Daoy (cell line): ENCODE results near the gene SIRT5. TPM values are rescaled to one million over a fixed set of nuclear protein-coding genes. Genes with fewer than 3 reads are reported as not detected.

ENCODE experiments used
- DNase-seq: peaks from one replicate; pipeline ENCODE4 v3.0.0-alpha.2; 2015; ENCODE audit warnings: low read depth
- total RNA-seq: library from RNA; depleted of rRNA; stranded (reverse); fragments of >200 nt; shearing (Covaris generic); gene quantifications from 2 replicates; pipeline ENCODE4 v1.2.3, GENCODE V29; 2014; rRNA removed

Gene SIRT5
- total RNA-seq, 1 experiment from 2014 or later: 12.6 TPM

- DNase-seq: no peak
These were observed 61.7 kb downstream of the SIRT5 start for GRCh38 chr6:13635948-13636658.

DNA sequence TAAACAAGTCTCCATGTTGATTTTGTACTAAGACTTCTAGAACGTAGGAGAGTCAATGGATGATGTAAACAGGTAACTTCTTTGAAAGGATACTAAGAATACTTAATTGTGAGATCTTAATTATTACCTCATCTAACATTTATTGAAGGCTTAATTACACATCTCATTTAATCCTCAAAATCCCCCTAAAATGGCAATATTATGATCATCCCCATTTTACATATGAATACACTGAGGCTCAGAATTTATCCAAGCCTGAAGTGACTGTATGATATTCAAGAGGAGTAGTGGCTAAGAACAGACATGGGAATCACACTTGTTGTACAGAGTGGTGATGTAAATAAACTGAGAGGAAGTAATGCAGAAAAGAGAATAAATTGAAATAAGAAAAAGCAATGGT, 63.6 kb downstream of the SIRT5 start:
- no peak for DNase-seq

DNA sequence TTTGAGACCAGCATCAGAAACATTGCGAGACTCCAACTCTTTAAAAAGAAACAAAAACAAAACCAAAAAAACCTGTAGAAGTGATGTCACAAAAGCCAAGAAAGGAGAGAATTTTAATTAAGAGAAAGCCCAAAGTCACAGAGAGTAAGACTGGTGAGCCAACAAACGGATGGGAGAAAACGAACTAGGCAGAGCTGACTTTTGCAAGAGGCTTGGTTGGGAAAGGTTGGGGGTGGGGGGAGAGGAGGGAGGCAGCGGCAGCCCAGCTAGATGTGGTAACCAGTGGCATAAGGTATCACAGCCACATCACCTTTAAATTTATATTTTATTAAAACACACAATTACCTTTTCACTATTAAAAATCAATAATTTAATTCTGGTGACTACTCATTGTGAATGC, 64.2 kb downstream of the SIRT5 start:
- no peak for DNase-seq

GRCh38 chr6:13641315-13641714, 66.9 kb downstream of the SIRT5 start:
- DNase-seq: no peak

DNA sequence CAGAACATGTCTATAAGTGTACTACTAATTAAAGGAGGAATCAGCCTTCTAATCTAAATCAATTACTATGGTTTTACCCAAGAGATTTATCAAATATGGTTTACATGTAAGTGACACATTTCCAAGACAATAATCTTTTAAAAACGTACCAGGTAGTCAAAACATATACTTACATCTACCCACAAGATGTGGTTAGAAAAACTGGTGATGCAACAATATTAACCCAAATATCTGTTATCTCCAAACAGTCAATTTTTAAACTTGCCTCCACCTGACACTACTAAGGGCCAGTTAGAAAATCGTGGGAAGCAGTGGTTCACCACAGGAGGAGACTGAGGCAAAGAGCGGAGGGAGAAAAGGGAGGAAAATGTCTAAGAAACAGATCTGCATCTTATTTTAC, 68.7 kb downstream of the SIRT5 start:
- DNase-seq: no peak

GRCh38 chr6:13648850-13649249, 74.4 kb downstream of the SIRT5 start:
- no peak for DNase-seq

DNA sequence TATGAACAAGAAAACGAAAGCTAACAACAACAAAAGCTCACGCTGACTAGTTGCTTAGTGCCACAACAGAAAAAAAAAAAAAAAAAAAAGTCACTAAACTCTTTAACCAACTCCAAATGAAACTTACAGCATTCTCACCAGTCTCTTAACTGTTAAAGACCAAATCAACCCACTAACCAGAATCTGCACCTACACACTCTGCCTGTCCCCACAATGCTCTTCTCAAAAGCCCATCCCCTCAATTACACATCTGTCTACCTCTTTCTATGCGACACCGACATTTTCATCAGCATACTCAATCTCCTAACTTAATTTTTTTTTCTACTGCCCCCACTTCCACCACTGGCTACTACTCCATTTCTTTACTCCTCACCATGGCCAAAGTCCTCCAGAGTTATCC, 75.0 kb downstream of the SIRT5 start:
- no peak for DNase-seq

DNA sequence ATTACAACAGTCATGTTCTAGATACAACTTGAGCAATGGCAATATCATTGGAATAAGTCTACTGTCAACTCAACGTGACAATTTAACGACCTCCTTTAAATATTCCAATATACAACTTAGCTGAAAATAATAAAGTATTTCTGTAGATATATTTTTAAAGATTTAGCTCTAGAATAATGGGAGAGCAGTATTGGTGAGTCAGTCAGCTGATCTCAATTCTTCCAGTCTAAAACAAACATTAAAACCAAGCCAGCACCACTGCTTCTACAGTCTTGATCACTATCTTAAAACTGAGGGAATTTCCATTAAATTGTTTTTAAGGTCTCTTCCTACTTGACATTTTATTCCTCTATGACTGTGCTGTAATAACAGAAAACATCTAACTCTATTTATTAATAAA, 78.9 kb downstream of the SIRT5 start:
- DNase-seq: no peak

DNA sequence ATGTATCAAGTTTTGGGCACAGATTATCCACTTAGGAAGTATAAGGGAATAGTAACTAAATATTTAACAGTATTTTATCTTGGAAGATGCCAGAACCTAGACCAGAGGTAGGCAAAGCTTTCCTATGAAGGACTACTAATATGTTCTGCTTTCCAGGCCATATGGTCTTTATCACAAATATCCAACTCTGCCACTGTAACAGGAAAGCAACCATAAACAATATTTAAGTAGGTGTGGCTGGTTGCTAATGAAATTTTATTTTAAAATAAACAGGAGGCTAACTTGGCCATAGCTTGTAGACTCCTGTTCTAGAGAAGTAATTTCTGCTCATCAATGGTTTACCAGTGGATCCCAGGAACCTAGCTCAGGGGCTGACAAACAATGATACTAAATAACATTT, 80.1 kb downstream of the SIRT5 start:
- no peak for DNase-seq

DNA sequence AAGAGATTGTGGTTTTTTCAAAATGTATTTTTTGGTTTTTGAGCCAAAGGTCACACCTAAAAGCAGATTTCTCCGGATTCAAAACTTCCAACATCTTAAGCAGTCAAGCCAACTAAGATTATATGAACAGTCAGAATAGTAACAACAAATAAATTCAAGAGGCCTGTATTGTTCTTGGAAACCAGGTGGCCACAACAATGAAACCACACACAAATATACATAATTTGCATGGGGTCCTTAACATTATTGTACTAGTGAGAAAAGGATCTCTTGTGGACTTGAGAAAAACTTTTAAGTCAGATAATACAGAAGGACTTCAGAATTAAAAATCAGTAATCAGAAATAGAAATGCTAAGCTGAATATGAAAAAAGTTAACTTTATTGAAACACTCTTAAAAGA, 81.3 kb downstream of the SIRT5 start:
- no peak for DNase-seq

- DNase-seq: no peak
These were observed 85.9 kb downstream of the SIRT5 start for GRCh38 chr6:13660273-13660672.

GRCh38 chr6:13660893-13661292, 86.5 kb downstream of the SIRT5 start:
- no peak for DNase-seq

GRCh38 chr6:13661647-13662046, 87.2 kb downstream of the SIRT5 start:
- no peak for DNase-seq

GRCh38 chr6:13662651-13663334, 88.4 kb downstream of the SIRT5 start:
- no peak for DNase-seq

GRCh38 chr6:13663986-13664385, 89.6 kb downstream of the SIRT5 start:
- DNase-seq: no peak

Other genes with a start within 250 kb of the SIRT5 start
- 55.1 and 56.2 TPM in 2 replicates for gene TBC1D7, start 246.1 kb upstream of the SIRT5 start, total RNA-seq
- 4.5 and 6.3 TPM in 2 replicates for gene GFOD1, start 87.0 kb upstream of the SIRT5 start, total RNA-seq
- 356 and 382 TPM in 2 replicates for gene NOL7, start 40.7 kb downstream of the SIRT5 start, total RNA-seq
- 20.8 and 23.4 TPM in 2 replicates for gene RANBP9, start 137.2 kb downstream of the SIRT5 start, total RNA-seq
- 33.0 and 71.1 TPM in 2 replicates for gene MCUR1, start 240.0 kb downstream of the SIRT5 start, total RNA-seq